ENCODE results near the gene FOXP1. TPM values are rescaled to one million over a fixed set of nuclear protein-coding genes. Genes with fewer than 3 reads are reported as not detected.

Gene FOXP1
- total and polyA plus RNA-seq, 8 donors, result 13.4 to 74.1 (median 44.1) TPM

DNA sequence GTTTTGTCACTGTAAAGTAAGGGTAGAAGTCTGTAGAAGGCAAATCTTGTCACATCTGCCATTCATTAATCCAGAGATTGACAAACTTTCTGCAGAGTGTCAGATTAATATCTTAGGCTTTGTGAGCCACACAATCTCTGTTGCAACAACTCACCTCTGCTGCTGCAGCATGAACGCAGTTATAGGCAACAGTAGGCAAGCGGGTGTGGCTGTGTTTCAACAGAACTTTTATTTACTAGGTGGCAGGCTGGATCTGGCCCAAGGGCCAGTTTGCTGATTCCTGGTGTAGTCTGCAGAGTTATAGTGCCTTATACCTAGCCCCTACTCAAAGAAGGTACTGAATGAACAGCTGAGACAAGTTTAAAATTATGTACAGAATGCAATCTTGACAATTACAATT, 396.7 kb downstream of the FOXP1 start:
- 90% methylated on average over 2 of the region's 2 CpGs for WGBS, 2 donors
- ATAC-seq (peak in 2 of 4 donors; percentile 51 to 56), FAIRE-seq (no peak), DNase-seq (no peak)
- TF ChIP-seq, protein P1, sequence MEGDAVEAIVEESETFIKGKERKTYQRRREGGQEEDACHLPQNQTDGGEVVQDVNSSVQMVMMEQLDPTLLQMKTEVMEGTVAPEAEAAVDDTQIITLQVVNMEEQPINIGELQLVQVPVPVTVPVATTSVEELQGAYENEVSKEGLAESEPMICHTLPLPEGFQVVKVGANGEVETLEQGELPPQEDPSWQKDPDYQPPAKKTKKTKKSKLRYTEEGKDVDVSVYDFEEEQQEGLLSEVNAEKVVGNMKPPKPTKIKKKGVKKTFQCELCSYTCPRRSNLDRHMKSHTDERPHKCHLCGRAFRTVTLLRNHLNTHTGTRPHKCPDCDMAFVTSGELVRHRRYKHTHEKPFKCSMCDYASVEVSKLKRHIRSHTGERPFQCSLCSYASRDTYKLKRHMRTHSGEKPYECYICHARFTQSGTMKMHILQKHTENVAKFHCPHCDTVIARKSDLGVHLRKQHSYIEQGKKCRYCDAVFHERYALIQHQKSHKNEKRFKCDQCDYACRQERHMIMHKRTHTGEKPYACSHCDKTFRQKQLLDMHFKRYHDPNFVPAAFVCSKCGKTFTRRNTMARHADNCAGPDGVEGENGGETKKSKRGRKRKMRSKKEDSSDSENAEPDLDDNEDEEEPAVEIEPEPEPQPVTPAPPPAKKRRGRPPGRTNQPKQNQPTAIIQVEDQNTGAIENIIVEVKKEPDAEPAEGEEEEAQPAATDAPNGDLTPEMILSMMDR (IDR thresholded peaks at IDR 0.05), result no peak
- no peaks in the 10 kb centered on the region for H3K9me3 ChIP-seq
- H3K36me3 ChIP-seq, result no peaks in the 10 kb centered on the region
- no peaks in the 10 kb centered on the region for H3K27me3 ChIP-seq
- H3K4me1 ChIP-seq, result peaks cover 0 to 7% (median 5%) of the 10 kb centered on the region in 3 donors
- intact Hi-C loops (cut with DNase I), result no loop called here
- no peak overlapping the region for H3K27ac ChIP-seq
- H3K4me3 ChIP-seq, result no peak overlapping the region

GRCh38 chr3:71185733-71186455, 397.6 kb downstream of the FOXP1 start:
- Histone ChIP-seq H3K27me3 (no peaks in the 10 kb centered on the region), H3K9me3 (no peaks in the 10 kb centered on the region), H3K36me3 (no peaks in the 10 kb centered on the region), H3K4me1 (no peaks in the 10 kb centered on the region), H3K4me3 (no peak overlapping the region), H3K27ac (no peak overlapping the region)
- 75 to 82% methylated on average over 3 of the region's 3 CpGs for WGBS, 2 donors
- intact Hi-C loops (cut with DNase I), result no loop called here
- TF ChIP-seq, protein P1 (IDR thresholded peaks at IDR 0.05), result no peak
- FAIRE-seq (no peak), DNase-seq (no peak), ATAC-seq (peak in 1 of 4 donors; percentile 28)

DNA sequence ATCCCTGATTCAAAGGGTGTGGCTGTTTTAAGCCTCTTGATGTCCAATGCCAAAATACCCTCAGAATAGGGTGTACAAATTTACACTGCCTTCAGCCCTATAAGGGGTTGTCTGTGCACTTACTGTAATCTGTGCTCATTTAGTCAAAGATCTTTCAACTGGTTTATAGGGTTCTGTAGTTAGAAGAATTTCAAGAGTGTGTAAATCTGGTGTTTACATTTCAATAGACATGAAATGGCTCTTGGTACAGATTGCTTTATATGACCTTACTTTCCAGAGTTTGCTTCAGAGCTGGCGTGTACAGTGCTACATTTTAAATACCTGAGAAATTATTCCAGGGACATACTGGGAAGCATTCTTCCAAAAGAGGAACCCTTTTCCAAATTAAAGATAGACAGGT, 399.3 kb downstream of the FOXP1 start:
- 92% methylated on average over 1 of the region's 1 CpG for WGBS, 2 donors
- Histone ChIP-seq H3K27ac (no peak overlapping the region), H3K9me3 (no peaks in the 10 kb centered on the region), H3K27me3 (no peaks in the 10 kb centered on the region), H3K4me3 (no peak overlapping the region), H3K36me3 (no peaks in the 10 kb centered on the region), H3K4me1 (no peaks in the 10 kb centered on the region)
- intact Hi-C loops (cut with DNase I), result no loop called here
- TF ChIP-seq, protein P1 (IDR thresholded peaks at IDR 0.05), result no peak
- no peak for DNase-seq
- no peak for FAIRE-seq
- no peak for ATAC-seq

DNA sequence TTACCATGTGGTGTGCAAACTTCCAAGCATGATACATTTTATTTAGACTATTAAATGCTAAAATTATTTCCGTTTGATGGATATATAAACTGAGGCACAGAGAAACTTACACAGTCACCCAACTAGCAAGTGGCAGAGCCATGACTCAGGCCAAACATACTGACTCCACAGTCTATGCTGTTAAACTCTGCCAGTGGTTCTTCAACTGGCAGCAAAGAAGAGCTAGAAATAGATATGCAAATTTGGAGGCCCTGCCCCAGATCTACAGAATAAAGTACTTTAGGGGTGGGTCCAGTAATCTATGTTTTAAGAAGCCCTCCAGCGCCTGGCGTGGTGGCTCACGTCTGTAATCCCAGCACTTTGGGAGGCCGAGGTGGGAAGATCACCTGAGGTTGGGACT, 400.0 kb downstream of the FOXP1 start:
- 97 to 99% methylated on average over 5 of the region's 5 CpGs for WGBS, 2 donors
- no peak for DNase-seq
- ATAC-seq, result no peak
- Histone ChIP-seq H3K4me1 (no peaks in the 10 kb centered on the region), H3K27me3 (no peaks in the 10 kb centered on the region), H3K27ac (no peak overlapping the region), H3K9me3 (no peaks in the 10 kb centered on the region), H3K4me3 (no peak overlapping the region), H3K36me3 (no peaks in the 10 kb centered on the region)
- TF ChIP-seq, protein P1 (IDR thresholded peaks at IDR 0.05), result no peak
- FAIRE-seq, result no peak
- intact Hi-C loops (cut with DNase I), result no loop called here

- FAIRE-seq (no peak), ATAC-seq (no peak), DNase-seq (no peak)
- intact Hi-C loops (cut with DNase I), result no loop called here
- TF ChIP-seq, protein P1 (IDR thresholded peaks at IDR 0.05), result no peak
- peaks cover 4 to 9% (median 7%) of the 10 kb centered on the region in 3 donors for H3K4me1 ChIP-seq
- no peak overlapping the region for H3K27ac ChIP-seq
- no peaks in the 10 kb centered on the region for H3K27me3 ChIP-seq
- H3K4me3 ChIP-seq, result no peak overlapping the region
- no peaks in the 10 kb centered on the region for H3K9me3 ChIP-seq
- no peaks in the 10 kb centered on the region for H3K36me3 ChIP-seq
- 89 to 91% methylated on average over 6 of the region's 6 CpGs for WGBS, 2 donors
Observed at GRCh38 chr3:71180524-71180923, 403.0 kb downstream of the FOXP1 start.
